Trophoblast cell (in vitro differentiated cells and primary cell): ENCODE results near the gene IL32.

Experiments
- DNase-seq, 2 donors: peaks; one replicate each; pipeline ENCODE4 v3.0.0-alpha.2; 2016
- H2AFZ ChIP-seq: 2 replicates; pipeline ENCODE4 v1.6.1; 2013; ENCODE audit warnings: low read length, moderate library complexity, mild to moderate bottlenecking; ENCODE audit not compliant: insufficient read depth, poor library complexity
- H2AK5ac ChIP-seq: 2 replicates; pipeline ENCODE4 v1.6.1; 2013; ENCODE audit warnings: mild to moderate bottlenecking, low read length
- H2BK120ac ChIP-seq: 2 replicates; pipeline ENCODE4 v1.6.1; 2013; ENCODE audit warnings: low read length, mild to moderate bottlenecking, moderate library complexity; ENCODE audit not compliant: insufficient read depth, poor library complexity
- H2BK12ac ChIP-seq: 2 replicates; pipeline ENCODE4 v1.6.1; 2013; ENCODE audit warnings: mild to moderate bottlenecking, low read length, moderate library complexity
- H2BK5ac ChIP-seq: 2 replicates; pipeline ENCODE4 v1.6.1; 2013; ENCODE audit warnings: low read length, low read depth, moderate library complexity, mild to moderate bottlenecking; ENCODE audit not compliant: poor library complexity
- H3K14ac ChIP-seq: 2 replicates; pipeline ENCODE4 v1.6.1; 2013; ENCODE audit warnings: mild to moderate bottlenecking, low read length
- H3K18ac ChIP-seq: 2 replicates; pipeline ENCODE4 v1.6.1; 2013; ENCODE audit warnings: mild to moderate bottlenecking, low read length
- H3K23ac ChIP-seq: 2 replicates; pipeline ENCODE4 v1.6.1; 2013; ENCODE audit warnings: low read length
- H3K27ac ChIP-seq: 2 replicates; pipeline ENCODE4 v1.5.1; 2013; ENCODE audit warnings: low read depth, mild to moderate bottlenecking, inconsistent platforms, low read length, moderate library complexity
- H3K27me3 ChIP-seq: 2 replicates; pipeline ENCODE4 v1.6.1; 2013; ENCODE audit warnings: inconsistent platforms, mild to moderate bottlenecking, low read length, moderate library complexity; ENCODE audit not compliant: insufficient read depth
- H3K36me3 ChIP-seq, 2 experiments: 1 replicate in 1 of 2; 2 replicates in 1 of 2; pipeline ENCODE4 v1.6.1; 2013; ENCODE audit warnings: low read length in 2 of 2, mild to moderate bottlenecking in 2 of 2, moderate library complexity in 1 of 2; ENCODE audit not compliant: insufficient read depth in 2 of 2, control insufficient read depth in 1 of 2
- H3K4ac ChIP-seq: 2 replicates; pipeline ENCODE4 v1.6.1; 2013; ENCODE audit warnings: low read depth, mild to moderate bottlenecking, low read length, moderate library complexity
- H3K4me1 ChIP-seq, 2 experiments: 1 replicate in 1 of 2; 2 replicates in 1 of 2; pipeline ENCODE4 v1.6.1; 2013; ENCODE audit warnings: low read length in 2 of 2, mild to moderate bottlenecking in 2 of 2, moderate library complexity in 1 of 2; ENCODE audit not compliant: insufficient read depth in 2 of 2, control insufficient read depth in 1 of 2
- H3K4me2 ChIP-seq: 2 replicates; pipeline ENCODE4 v1.6.1; 2013; ENCODE audit warnings: inconsistent platforms, mild to moderate bottlenecking, low read length, moderate library complexity
- H3K4me3 ChIP-seq: 2 replicates; pipeline ENCODE4 v1.5.1; 2013; ENCODE audit warnings: mild to moderate bottlenecking, low read depth, low read length, inconsistent platforms
- H3K79me1 ChIP-seq: one replicate; pipeline ENCODE4 v1.6.1; 2013; ENCODE audit warnings: low read length
- H3K79me2 ChIP-seq: 2 replicates; pipeline ENCODE4 v1.6.1; 2013; ENCODE audit warnings: low read length, mild to moderate bottlenecking; ENCODE audit not compliant: control insufficient read depth, insufficient read depth, poor library complexity
- H3K9ac ChIP-seq: 2 replicates; pipeline ENCODE4 v1.6.1; 2013; ENCODE audit warnings: mild to moderate bottlenecking, low read length
- H3K9me3 ChIP-seq: 2 replicates; pipeline ENCODE4 v1.6.1; 2013; ENCODE audit warnings: low read depth, mild to moderate bottlenecking, control low read depth, inconsistent platforms, low read length; ENCODE audit not compliant: insufficient read depth
- H4K12ac ChIP-seq: 2 replicates; pipeline ENCODE4 v1.6.1; 2013; ENCODE audit warnings: low read depth, mild to moderate bottlenecking, low read length, moderate library complexity
- H4K8ac ChIP-seq: 2 replicates; pipeline ENCODE4 v1.6.1; 2013; ENCODE audit warnings: low read depth, mild to moderate bottlenecking, low read length, moderate library complexity
- H4K91ac ChIP-seq: one replicate; pipeline ENCODE4 v1.6.1; 2013; ENCODE audit warnings: low read depth, mild to moderate bottlenecking, low read length, moderate library complexity
- WGBS: extraction: QIAGEN DNeasy Blood & Tissue Kit; methylation state at CpG from one replicate; pipeline ENCODE4 v1.1.7; 2013; ENCODE audit warnings: missing lambda C conversion rate; ENCODE audit not compliant: insufficient read length, insufficient coverage; ENCODE audit errors: extremely low coverage; 5-methylcytosine and 5-hydroxymethylcytosine counted together

Gene IL32

DNA sequence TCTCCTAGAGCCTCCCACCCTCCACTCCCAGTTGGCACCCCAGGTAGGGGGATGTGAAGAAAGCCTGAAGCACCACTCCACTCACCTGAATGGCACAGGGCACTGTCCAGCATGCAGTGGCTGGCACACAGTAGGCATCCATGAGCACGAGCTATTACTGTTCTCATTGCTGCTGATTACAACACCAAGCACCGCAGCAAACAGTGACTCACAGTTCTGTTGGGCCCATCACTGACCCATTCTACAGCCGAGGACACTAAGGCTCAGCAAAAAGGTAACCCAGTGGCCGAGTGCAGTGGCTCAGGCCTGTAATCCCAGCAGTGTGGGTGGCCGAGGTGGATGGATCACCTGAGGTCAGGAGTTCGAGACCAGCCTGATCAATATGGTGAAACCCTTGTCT is 30.9 kb downstream of the IL32 start:
- Histone ChIP-seq H2BK12ac (no peak overlapping the region), H3K4me2 (no peak overlapping the region), H2BK120ac (no peak overlapping the region), H4K12ac (no peak overlapping the region), H3K4me1 (peaks cover 9 to 13% of the 10 kb centered on the region in 2 experiments), H3K9me3 (peaks cover 2% of the 10 kb centered on the region), H2AFZ (no peak overlapping the region), H2AK5ac (no peak overlapping the region), H3K36me3 (no peaks in the 10 kb centered on the region), H3K18ac (no peak overlapping the region), H3K23ac (no peak overlapping the region), H3K79me1 (peaks cover 8% of the 10 kb centered on the region), H3K79me2 (no peaks in the 10 kb centered on the region), H3K27me3 (no peaks in the 10 kb centered on the region), H3K4ac (no peak overlapping the region), H3K27ac (no peak overlapping the region), H3K9ac (no peak overlapping the region), H4K91ac (no peak overlapping the region), H3K14ac (no peak overlapping the region), H2BK5ac (no peak overlapping the region), H3K4me3 (no peak overlapping the region), H4K8ac (no peak overlapping the region)
- DNase-seq: no peak
- WGBS: no CpG with 5 or more reads among the region's 6 CpGs

DNA sequence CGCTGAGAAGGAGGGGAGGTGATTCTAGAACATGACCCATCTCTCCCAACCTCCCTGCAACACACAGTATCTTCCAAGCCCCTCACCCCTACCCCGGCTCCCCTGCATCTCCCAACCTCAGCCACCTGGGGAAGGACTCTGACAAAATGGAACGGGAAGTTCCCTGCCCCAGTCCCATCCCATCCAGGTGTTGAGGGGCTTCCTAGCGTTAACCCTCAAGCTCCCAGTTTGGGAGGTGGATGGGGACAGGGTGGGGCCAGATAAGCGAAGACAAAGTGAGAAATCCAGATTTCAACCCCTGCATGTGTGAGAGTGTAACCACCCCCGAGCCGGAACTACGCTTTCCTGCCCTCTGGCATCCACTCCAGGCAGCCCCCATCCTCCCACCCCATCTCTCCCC is 31.8 kb downstream of the IL32 start:
- Histone ChIP-seq H3K4me2 (no peak overlapping the region), H4K8ac (no peak overlapping the region), H2AK5ac (no peak overlapping the region), H3K36me3 (no peaks in the 10 kb centered on the region), H3K9me3 (peaks cover 2% of the 10 kb centered on the region), H2BK120ac (no peak overlapping the region), H3K23ac (no peak overlapping the region), H3K27ac (no peak overlapping the region), H3K4ac (no peak overlapping the region), H3K4me1 (peaks cover 9 to 13% of the 10 kb centered on the region in 2 experiments), H3K27me3 (no peaks in the 10 kb centered on the region), H3K9ac (no peak overlapping the region), H3K4me3 (no peak overlapping the region), H3K79me2 (no peaks in the 10 kb centered on the region), H4K12ac (no peak overlapping the region), H2BK12ac (no peak overlapping the region), H2BK5ac (no peak overlapping the region), H3K18ac (no peak overlapping the region), H3K14ac (no peak overlapping the region), H4K91ac (no peak overlapping the region), H3K79me1 (peaks cover 8% of the 10 kb centered on the region), H2AFZ (no peak overlapping the region)
- no CpG with 5 or more reads among the region's 8 CpGs for WGBS
- DNase-seq: no peak

DNA sequence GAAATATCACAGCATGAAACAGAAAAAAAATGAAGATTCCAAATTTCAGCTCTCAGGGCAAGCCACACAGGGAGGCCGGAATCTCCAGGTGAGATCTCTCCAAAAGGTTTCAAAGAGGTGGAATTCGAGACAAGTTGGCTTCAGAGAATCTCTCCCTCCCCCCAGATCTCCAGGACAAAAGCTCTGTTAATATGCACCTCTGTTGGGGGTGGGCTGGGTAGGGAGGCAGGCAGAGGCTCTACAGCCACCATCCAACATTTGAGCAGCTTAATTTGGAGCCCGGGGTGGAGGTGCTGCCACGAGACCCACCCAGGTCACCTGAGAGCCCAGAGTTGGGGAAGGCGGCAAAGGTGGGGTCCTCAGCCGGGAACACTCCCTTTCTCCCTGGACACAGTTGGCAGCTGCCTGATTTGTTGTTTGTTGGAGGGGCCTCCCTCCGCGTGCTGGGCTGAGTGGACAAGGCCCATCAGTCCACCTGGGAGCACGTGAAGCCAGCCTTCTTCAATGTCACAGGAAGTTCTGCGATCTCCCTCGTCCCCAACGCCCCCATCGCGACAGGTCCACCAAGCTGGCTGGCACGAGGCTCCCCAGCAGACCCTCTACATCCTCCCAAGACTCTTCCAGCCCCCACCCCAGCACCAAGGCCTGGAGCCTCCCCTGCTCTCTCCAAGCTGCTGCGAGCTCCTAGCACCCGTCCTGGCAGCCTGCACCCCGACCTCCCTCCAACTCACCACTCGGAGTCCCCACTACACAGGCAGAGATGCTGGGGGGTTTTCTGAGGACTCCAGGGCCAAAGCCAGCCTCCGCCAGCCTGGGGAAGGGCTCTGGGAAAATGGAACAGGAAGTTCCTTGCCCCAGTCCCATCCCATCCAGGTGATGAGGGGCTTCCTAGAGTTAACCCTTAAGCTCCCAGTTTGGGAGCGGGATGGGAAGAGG is 33.3 kb downstream of the IL32 start, which contains the start of gene ZSCAN10:
TSS of gene ZSCAN10 (minus strand) at position 836 of the 936 bp plus-strand sequence. CDS start 6,357 bp downstream, outside the sequence.
- peak within 1 kb of the TSS; percentile 82 for H2AFZ ChIP-seq
- H4K91ac ChIP-seq: peak within 1 kb of the TSS; percentile 45
- no peak within 1 kb of the TSS for H2BK5ac ChIP-seq
- H3K4me3 ChIP-seq: no peak within 1 kb of the TSS
- WGBS: no CpG with 5 or more reads among the region's 21 CpGs
- peaks cover 9 to 13% of the 10 kb centered on the region in 2 experiments for H3K4me1 ChIP-seq
- peak within 1 kb of the TSS; percentile 33 for H3K14ac ChIP-seq
- peak within 1 kb of the TSS; percentile 34 for H3K18ac ChIP-seq
- H2BK120ac ChIP-seq: no peak within 1 kb of the TSS
- no peak within 1 kb of the TSS for H3K23ac ChIP-seq
- no peaks in the 10 kb centered on the region for H3K36me3 ChIP-seq
- H3K27me3 ChIP-seq: no peaks in the 10 kb centered on the region
- H2AK5ac ChIP-seq: no peak within 1 kb of the TSS
- H3K79me2 ChIP-seq: no peaks in the 10 kb centered on the region
- no peak for DNase-seq
- peak within 1 kb of the TSS; percentile 53 for H3K4me2 ChIP-seq
- H3K4ac ChIP-seq: no peak within 1 kb of the TSS
- peaks cover 8% of the 10 kb centered on the region for H3K79me1 ChIP-seq
- H3K9ac ChIP-seq: no peak within 1 kb of the TSS
- H4K8ac ChIP-seq: peak within 1 kb of the TSS; percentile 81
- peak within 1 kb of the TSS; percentile 39 for H4K12ac ChIP-seq
- no peak within 1 kb of the TSS for H3K27ac ChIP-seq
- no peak within 1 kb of the TSS for H2BK12ac ChIP-seq
- H3K9me3 ChIP-seq: peaks cover 2% of the 10 kb centered on the region

DNA sequence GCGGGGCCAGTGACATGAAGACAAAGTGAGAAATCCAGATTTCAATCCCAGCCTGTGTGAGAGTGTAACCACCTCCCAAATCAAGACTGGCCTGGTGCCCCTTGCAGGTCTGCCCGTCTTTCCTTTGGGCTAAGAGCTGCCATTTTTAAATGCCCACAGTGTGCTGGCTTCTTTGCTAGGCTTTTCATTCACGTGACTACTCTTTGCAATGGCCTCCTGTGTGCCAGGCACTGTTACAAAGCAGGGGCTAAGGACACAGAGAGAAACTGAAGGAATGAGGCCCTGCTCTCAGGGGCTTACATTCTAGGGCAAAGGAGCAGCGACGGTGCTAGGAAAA is 33.9 kb downstream of the IL32 start:
- Histone ChIP-seq H3K4me2 (peak overlapping the region; percentile 53), H3K18ac (no peak overlapping the region), H3K27ac (no peak overlapping the region), H3K27me3 (no peaks in the 10 kb centered on the region), H2BK120ac (no peak overlapping the region), H3K79me1 (peaks cover 8% of the 10 kb centered on the region), H3K9ac (no peak overlapping the region), H3K9me3 (peaks cover 2% of the 10 kb centered on the region), H2AFZ (no peak overlapping the region), H3K4me1 (peaks cover 9 to 13% of the 10 kb centered on the region in 2 experiments), H3K14ac (no peak overlapping the region), H3K4ac (no peak overlapping the region), H2BK12ac (no peak overlapping the region), H4K12ac (no peak overlapping the region), H3K79me2 (no peaks in the 10 kb centered on the region), H2AK5ac (no peak overlapping the region), H2BK5ac (no peak overlapping the region), H4K91ac (no peak overlapping the region), H3K36me3 (no peaks in the 10 kb centered on the region), H4K8ac (no peak overlapping the region), H3K23ac (no peak overlapping the region), H3K4me3 (no peak overlapping the region)
- no peak for DNase-seq
- WGBS: no CpG with 5 or more reads among the region's 5 CpGs
